HepG2 (cell line): ENCODE data around the gene GRIK4. TPM values are rescaled to one million over a fixed set of nuclear protein-coding genes. Genes with fewer than 3 reads are reported as not detected.

Experiments used
- ATAC-seq: fragments of 200-7000 bp; cut with Tn5 transposase; 3 replicates; pipeline ENCODE4 v1.9.1; 2020; ENCODE audit warnings: mild to moderate bottlenecking, moderate library complexity
- BruUV-seq: library from RNA; stranded (reverse); fragments of 400-500 nt; replicated peaks from 2 replicates; lab custom pipeline; 2021; lab: Mats Ljungman, UMichigan
- CTCF ChIA-PET: fragments of 300-600 bp; formaldehyde crosslinking; extraction: SDS; loops from one replicate; lab custom pipeline; 2021; ENCODE audit warnings: low total read pairs, inconsistent platforms, low intra/inter-chr PET ratio; lab: Yijun Ruan, JAX
- POLR2A ChIA-PET: fragments of 350-600 bp; sonication (Branson Sonifier 250); formaldehyde crosslinking; loops from one replicate; lab custom pipeline; 2020; ENCODE audit warnings: antibody characterized with exemption, inconsistent platforms; lab: Yijun Ruan, JAX
- DNase-seq: peaks from one replicate; pipeline ENCODE4 v3.0.0-alpha.2; 2015; ENCODE audit warnings: low spot score
- FAIRE-seq: peaks from 3 replicates; lab custom pipeline; 2011; peaks lifted over from hg19 to GRCh38; lab: Jason Lieb, UNC
- H2AFZ ChIP-seq: one replicate; pipeline ENCODE4 v1.6.1; 2011; ENCODE audit warnings: low read length, inconsistent platforms
- H3K27ac ChIP-seq: fragments of 300-600 bp; 3 replicates; pipeline ENCODE4 v1.8.0; 2011; ENCODE audit warnings: mixed run types, mild to moderate bottlenecking, mixed read lengths, low read length, inconsistent platforms; ENCODE audit not compliant: insufficient read depth; ENCODE audit errors: extremely low read length
- H3K27me3 ChIP-seq, 2 experiments: fragments of 200-600 bp in 1 of 2; 2 replicates in 1 of 2; 3 replicates in 1 of 2; pipeline versions ENCODE4 v1.6.0 to v1.8.0; 2011; ENCODE audit warnings: low read length in 2 of 2, mild to moderate bottlenecking in 2 of 2, moderate library complexity in 2 of 2, inconsistent platforms in 1 of 2; ENCODE audit not compliant: insufficient read depth in 2 of 2, control insufficient read depth in 1 of 2
- H3K36me3 ChIP-seq, 2 experiments: fragments of 200-600 bp in 1 of 2; replicated peaks in 1 of 2; 2 replicates in 1 of 2; 3 replicates in 1 of 2; pipeline versions ENCODE4 v1.5.1 to v1.8.0; 2011; ENCODE audit warnings: low read length in 2 of 2, inconsistent platforms in 1 of 2; ENCODE audit not compliant: insufficient read depth in 2 of 2, control insufficient read depth in 1 of 2
- H3K4me1 ChIP-seq: 2 replicates; pipeline ENCODE4 v1.5.1; 2012; ENCODE audit warnings: low read length, inconsistent platforms; ENCODE audit not compliant: insufficient read depth
- H3K4me2 ChIP-seq: 2 replicates; pipeline ENCODE4 v1.6.0; 2011; ENCODE audit warnings: low read depth, low read length, inconsistent platforms
- H3K4me3 ChIP-seq, 3 experiments: fragments of 200-600 bp in 1 of 3; sonication (generic), shearing (Covaris generic) in 1 of 3; replicated peaks in 1 of 3; 2 replicates each; pipeline ENCODE4 v1.5.1; 2011 to 2016; ENCODE audit warnings: low read length in 3 of 3, inconsistent platforms in 2 of 3, low read depth in 2 of 3, mild to moderate bottlenecking in 2 of 3, control low read depth in 1 of 3, mixed read lengths in 1 of 3; ENCODE audit not compliant: insufficient read depth in 1 of 3
- H3K79me2 ChIP-seq: one replicate; pipeline ENCODE4 v1.6.1; 2011; ENCODE audit warnings: low read length, inconsistent platforms; ENCODE audit not compliant: insufficient read depth
- H3K9ac ChIP-seq: 2 replicates; pipeline ENCODE4 v1.6.0; 2011; ENCODE audit warnings: mild to moderate bottlenecking, low read depth, low read length, inconsistent platforms; ENCODE audit not compliant: insufficient read depth
- H3K9me3 ChIP-seq: 2 replicates; pipeline ENCODE4 v1.5.1; 2012; ENCODE audit warnings: mild to moderate bottlenecking, low read length
- H4K20me1 ChIP-seq: 2 replicates; pipeline ENCODE4 v1.6.0; 2011; ENCODE audit warnings: inconsistent platforms, mild to moderate bottlenecking, low read length, moderate library complexity; ENCODE audit not compliant: insufficient read depth
- FIP1L1 ChIP-seq: fragments of 200-400 bp; formaldehyde crosslinking; IDR thresholded peaks from 2 replicates; pipeline ENCODE4 v1.6.1; 2018; ENCODE audit warnings: low read depth, mild to moderate bottlenecking, low read length, moderate library complexity, borderline replicate concordance; ENCODE audit not compliant: insufficient read depth
- GATA4 ChIP-seq: sonication (generic); IDR thresholded peaks from 2 replicates; pipeline ENCODE4 v1.6.1; 2016; ENCODE audit warnings: antibody characterized with exemption, low read depth, borderline replicate concordance
- NFE2L2 ChIP-seq: fragments of 150-350 bp; IDR thresholded peaks from 2 replicates; pipeline ENCODE4 v1.6.1; 2014; ENCODE audit warnings: low read length
- RFXAP ChIP-seq: sonication (generic); formaldehyde crosslinking; IDR thresholded peaks from 2 replicates; pipeline ENCODE4 v1.4.0; 2020; ENCODE audit warnings: missing genetic modification reagents, borderline replicate concordance
- SP140L ChIP-seq: sonication (generic); formaldehyde crosslinking; IDR thresholded peaks from 2 replicates; pipeline ENCODE4 v1.4.0; 2020; ENCODE audit warnings: missing genetic modification reagents, borderline replicate concordance
- ZSCAN31 ChIP-seq: sonication (generic); formaldehyde crosslinking; IDR thresholded peaks from 2 replicates; pipeline ENCODE4 v1.5.0; 2020; ENCODE audit warnings: low read depth, mild to moderate bottlenecking, missing genetic modification reagents
- WGBS: methylation state at CpG from one replicate; pipeline ENCODE4 v1.1.6; 2017; ENCODE audit warnings: low lambda C conversion rate; 5-methylcytosine and 5-hydroxymethylcytosine counted together
- in situ Hi-C: cut with HindIII; loops from 2 replicates; pipeline ENCODE4 v1.10.0; 2017; ENCODE audit warnings: low pct_unique_long_range_greater_than_20kb; ENCODE audit not compliant: extremely low pct_ligation_motif_present
- intact Hi-C: fragments of 100-400 bp; cut with micrococcal nuclease; formaldehyde crosslinking; loops from one replicate; pipeline ENCODE4 v1.10.0; 2022; ENCODE audit not compliant: unreplicated experiment
- polyA plus RNA-seq, 8 experiments: library from polyadenylated mRNA; depleted of rRNA in 3 of 8; stranded (reverse) in 7 of 8; unstranded in 1 of 8; fragments of >200 nt; fragmentation: Illumina TruSeq in 4 of 8; extraction: Trizol in 4 of 8; gene quantifications; 2 replicates each; pipeline versions ENCODE4 v1.2.1 to v1.2.3, GENCODE V29; 2011 to 2016; ENCODE audit warnings: low read depth in 4 of 8, missing spikeins in 1 of 8, mixed read lengths in 1 of 8; ENCODE audit not compliant: insufficient read depth in 1 of 8
- total RNA-seq, 5 experiments: library from RNA; depleted of rRNA; stranded (reverse); fragments of >200 nt; fragmentation: Illumina TruSeq; extraction: Trizol; gene quantifications; 2 replicates each; pipeline ENCODE4 v1.2.3, GENCODE V29; 2016; ENCODE audit warnings: low read depth in 1 of 5
- TF ChIP-seq, protein P1 (sequence below): sonication (generic); formaldehyde crosslinking; IDR thresholded peaks from 2 replicates; pipeline ENCODE4 v1.4.0; 2020; ENCODE audit warnings: missing genetic modification reagents

Gene GRIK4
- total and polyA plus RNA-seq, 2 of the 13 experiments (the other 11 are each of a cell fraction or from before 2014, with no cell fraction given): 0.04 to 0.07 TPM

DNA sequence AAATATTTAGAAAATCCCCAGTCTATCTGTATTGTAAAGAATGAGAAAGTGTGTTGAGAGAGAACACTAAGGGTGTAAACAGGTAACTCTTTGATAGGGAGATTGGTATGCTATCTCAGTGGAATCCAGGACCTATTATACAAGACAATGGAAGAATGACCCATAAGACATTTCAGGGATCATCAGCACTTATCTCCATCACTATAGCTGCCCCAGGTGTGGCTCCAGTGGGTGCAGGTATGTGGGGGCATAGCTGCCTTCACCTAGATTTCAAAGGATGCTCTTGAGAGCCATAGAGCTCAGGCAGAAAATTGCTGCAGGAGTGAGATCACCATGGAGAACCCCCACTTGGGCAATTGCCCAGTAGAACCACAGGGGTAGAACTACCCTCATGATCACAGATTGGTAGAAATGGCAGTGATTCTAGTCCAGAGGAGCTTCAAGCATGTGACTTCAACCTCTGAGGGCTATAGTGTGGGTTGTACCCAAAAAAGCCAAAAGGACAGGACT, 260.1 kb downstream of the GRIK4 start (continued):
- TF ChIP-seq, protein P1, sequence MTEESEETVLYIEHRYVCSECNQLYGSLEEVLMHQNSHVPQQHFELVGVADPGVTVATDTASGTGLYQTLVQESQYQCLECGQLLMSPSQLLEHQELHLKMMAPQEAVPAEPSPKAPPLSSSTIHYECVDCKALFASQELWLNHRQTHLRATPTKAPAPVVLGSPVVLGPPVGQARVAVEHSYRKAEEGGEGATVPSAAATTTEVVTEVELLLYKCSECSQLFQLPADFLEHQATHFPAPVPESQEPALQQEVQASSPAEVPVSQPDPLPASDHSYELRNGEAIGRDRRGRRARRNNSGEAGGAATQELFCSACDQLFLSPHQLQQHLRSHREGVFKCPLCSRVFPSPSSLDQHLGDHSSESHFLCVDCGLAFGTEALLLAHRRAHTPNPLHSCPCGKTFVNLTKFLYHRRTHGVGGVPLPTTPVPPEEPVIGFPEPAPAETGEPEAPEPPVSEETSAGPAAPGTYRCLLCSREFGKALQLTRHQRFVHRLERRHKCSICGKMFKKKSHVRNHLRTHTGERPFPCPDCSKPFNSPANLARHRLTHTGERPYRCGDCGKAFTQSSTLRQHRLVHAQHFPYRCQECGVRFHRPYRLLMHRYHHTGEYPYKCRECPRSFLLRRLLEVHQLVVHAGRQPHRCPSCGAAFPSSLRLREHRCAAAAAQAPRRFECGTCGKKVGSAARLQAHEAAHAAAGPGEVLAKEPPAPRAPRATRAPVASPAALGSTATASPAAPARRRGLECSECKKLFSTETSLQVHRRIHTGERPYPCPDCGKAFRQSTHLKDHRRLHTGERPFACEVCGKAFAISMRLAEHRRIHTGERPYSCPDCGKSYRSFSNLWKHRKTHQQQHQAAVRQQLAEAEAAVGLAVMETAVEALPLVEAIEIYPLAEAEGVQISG (CRISPR knock-in tag): no peak
- TF ChIP-seq SP140L: no peak

DNA sequence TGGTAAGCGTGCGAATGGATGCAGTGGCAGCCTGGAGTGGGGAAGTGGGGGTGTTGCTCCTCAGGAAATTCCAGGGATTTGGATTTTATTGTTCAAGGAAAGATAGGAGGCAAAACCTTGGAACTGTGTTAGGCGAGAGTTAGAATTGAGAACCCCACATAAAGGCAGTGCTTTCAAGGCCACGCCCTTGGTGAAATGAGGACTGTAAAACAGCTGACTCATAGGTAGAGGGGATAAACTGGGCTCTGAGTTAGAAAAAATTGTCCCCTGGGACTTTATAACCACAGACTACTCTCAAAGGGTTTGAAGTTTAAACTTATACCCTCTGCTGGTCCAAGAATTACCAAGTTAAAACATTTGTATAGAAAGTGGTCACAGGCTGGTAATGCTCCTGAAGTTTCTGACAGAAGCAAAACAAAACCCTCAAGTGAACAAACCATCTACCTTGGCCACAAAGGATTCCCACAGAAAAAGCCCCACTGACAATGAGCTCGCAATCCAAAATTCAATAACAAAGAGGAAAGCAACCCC, 262.0 kb downstream of the GRIK4 start:
- Histone ChIP-seq H3K27ac (no peak overlapping the region), H3K4me1 (no peaks in the 10 kb centered on the region), H3K27me3 (peaks cover 0 to 7% of the 10 kb centered on the region in 2 experiments; a peak in 2 of 5 replicates), H2AFZ (no peak overlapping the region), H3K79me2 (no peaks in the 10 kb centered on the region), H3K4me3 (no peak overlapping the region), H3K9ac (no peak overlapping the region), H3K36me3 (no peaks in the 10 kb centered on the region), H3K9me3 (no peaks in the 10 kb centered on the region), H3K4me2 (no peak overlapping the region), H4K20me1 (no peaks in the 10 kb centered on the region)
- BruUV-seq: no TSS peak
- no peak for TF ChIP-seq FIP1L1
- TF ChIP-seq GATA4: no peak
- no peak for TF ChIP-seq RFXAP
- no peak for TF ChIP-seq ZSCAN31 (CRISPR knock-in tag)
- peak; percentile 45; the same call in 1 of the 2 replicates for TF ChIP-seq NFE2L2
- POLR2A ChIA-PET: no interaction called here
- 50% methylated on average over 5 of the region's 5 CpGs for WGBS
- in situ Hi-C loops: no loop called here
- intact Hi-C loops: no loop called here
- no peak for ATAC-seq
- no peak for FAIRE-seq
- no peak for DNase-seq
- CTCF ChIA-PET: no interaction called here
